HL-60/S4 (cell line): ENCODE data around the gene KCNQ4.

Experiments
- in situ Hi-C: fragments of 300-500 bp; cut with MboI; formaldehyde crosslinking; loops from 2 replicates; pipeline ENCODE4 v1.14.3; 2022; ENCODE audit warnings: low sequenced_read_pairs

KCNQ4 gene

GRCh38 chr1:40794974-40795715, 11.6 kb downstream of the KCNQ4 start:
- in situ Hi-C loops, result no loop called here

- in situ Hi-C loops, result no loop called here
These were observed 12.4 kb downstream of the KCNQ4 start for GRCh38 chr1:40795811-40796586.

- in situ Hi-C loops, result no loop called here
These were observed 13.5 kb downstream of the KCNQ4 start for GRCh38 chr1:40796939-40797667.

DNA sequence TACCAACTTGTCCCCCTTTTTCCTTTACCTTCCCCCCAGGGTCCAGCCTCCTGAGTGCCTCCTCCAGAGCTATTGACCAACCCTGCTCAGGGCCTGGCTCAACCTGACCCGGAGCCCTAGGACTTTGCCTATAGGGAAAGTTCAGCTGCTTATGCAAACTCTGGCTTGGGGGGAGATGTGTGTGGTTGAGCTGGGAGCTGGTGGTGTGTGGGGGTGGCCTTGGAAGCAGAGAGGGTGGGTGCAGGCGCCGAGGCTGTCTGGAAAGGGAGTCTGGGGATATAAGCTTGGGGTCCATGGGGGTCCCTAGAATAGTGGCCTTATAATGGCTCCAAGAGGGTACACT, 14.1 kb downstream of the KCNQ4 start:
- in situ Hi-C loops, result no loop called here

DNA sequence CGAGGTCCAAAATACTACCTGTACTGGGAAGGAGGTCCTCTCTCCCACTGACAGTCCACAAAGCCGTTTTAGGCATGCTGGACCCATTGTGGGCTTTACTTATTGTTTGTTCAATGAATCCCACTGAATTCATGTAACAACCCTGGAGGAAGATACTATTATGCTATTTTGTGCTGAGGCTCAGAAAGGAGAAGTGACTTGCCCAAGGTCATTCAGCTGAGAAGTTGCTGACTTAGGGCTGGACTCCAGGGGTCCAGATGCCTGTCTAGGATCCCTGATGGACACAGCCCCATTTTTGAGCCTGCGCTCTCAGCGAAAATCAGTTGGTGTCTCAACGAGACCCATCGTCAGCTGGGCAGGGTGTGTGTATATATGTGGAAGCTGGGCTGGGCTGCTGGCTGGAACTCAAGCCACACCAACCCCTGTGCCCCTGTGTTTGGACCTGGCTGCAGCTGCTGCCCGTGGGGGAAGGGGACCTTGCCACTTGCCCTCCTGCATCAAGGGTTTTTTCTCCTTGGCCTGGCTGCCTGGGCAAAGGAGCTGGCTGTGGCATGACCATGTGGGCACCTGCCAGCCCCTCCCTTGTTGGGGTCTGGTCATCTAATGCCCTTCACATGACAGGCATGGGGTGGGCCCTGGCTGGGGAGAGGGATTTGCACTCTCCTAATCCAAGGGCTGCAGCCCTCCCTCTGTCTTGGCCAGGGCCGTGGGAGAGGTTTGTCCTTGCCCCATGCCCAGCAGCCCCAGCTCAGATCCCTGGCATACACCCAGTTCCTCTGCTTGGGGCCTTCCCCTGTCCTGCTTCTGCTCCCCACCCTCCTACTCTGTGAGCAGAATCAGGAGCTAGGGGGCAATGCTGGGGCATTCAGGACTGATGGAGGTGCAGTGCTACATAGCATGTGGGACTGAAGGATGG, 15.0 kb downstream of the KCNQ4 start:
- in situ Hi-C loops, result no loop called here

- in situ Hi-C loops, result no loop called here
These were observed 15.8 kb downstream of the KCNQ4 start for GRCh38 chr1:40799351-40799867.

DNA sequence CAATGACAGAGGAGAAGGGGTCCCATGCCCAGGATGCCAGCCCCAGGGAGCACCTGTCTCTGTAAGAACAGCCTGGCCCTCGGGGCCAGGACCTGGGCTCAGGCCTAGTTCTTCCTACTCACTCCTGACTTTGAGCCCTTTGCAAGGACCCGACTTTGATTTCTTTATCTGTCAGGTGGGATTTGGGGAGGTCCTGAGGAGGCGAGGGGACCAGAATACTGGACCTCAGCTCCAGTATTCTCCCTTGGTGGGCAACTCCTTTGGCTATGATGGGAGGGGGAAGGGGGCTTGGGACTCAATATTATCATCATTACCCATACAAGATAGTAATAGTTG, 18.1 kb downstream of the KCNQ4 start:
- in situ Hi-C loops, result no loop called here

DNA sequence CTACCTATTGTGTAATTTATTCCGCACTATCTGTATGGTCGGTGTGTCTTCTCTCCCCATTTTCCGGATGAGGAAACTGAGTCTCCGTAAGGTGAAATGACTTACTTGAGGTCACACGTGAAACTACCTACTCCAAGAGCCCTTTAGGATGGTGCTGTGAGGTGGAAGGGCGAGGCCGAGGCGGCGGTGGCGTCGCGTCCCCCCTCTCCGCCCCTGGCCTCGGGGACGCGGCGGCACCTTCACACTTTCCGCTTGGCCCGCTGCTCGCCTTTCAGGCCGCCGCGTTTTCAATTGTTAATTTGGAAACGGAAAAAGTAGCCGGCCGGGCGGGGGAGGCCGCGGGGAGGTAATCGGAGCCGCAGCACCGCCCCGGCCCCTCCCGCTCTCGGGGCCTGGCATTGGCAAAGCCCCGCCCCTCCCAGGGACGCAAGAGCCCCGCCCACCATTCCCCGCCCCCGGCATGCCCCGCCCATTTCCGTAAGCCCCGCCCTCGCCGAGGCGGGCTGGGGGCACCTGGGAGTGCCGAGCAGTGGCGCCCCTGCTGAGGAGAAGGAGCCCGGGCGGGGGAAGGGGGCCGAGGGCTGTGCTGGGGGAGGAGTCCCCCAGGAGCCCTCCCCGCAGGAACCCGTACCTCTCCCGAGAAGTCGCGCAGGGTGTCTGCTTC, 18.6 kb downstream of the KCNQ4 start:
- in situ Hi-C loops, result no loop called here

DNA sequence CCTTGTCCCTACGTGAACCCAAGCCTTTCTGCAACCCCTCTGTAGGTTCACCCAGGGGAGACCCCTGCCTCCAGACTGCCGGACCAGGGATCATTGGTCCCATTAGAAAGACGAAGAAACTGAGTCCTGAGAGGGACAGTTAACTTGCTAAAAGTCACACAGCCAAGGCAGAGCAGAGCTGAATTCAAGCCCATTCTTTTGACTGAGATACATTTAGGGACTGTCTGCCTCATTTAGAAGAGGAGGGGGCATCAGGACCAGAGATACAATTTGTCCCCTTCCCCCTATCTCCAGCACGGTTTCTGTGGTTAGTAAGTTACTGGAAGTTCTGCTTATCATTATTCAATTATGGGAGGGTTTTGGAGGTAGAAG, 19.1 kb downstream of the KCNQ4 start:
- in situ Hi-C loops, result no loop called here

DNA sequence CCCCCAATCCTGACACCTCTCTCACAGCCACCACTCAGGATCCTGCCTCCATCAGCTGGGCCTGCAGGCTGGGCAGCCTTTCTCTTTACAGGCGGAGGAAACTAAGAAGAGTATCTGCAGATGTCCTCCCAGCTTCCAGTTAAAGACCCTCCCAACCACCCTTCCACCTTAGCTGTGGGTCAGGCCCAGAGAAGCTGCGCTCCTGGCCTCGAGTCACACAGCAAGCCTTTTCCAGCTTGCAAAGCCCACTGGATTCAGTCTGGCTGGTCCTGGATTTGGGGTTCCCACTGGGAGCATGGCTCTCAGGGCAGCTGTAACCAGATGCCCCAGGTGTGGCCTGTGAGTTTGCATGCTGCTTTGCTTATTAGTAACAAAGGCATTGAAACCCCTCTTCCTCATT, 19.9 kb downstream of the KCNQ4 start:
- in situ Hi-C loops, result no loop called here

GRCh38 chr1:40803902-40804301, 20.3 kb downstream of the KCNQ4 start:
- in situ Hi-C loops, result no loop called here

- in situ Hi-C loops, result no loop called here
These were observed 22.7 kb downstream of the KCNQ4 start for GRCh38 chr1:40806240-40806639.

DNA sequence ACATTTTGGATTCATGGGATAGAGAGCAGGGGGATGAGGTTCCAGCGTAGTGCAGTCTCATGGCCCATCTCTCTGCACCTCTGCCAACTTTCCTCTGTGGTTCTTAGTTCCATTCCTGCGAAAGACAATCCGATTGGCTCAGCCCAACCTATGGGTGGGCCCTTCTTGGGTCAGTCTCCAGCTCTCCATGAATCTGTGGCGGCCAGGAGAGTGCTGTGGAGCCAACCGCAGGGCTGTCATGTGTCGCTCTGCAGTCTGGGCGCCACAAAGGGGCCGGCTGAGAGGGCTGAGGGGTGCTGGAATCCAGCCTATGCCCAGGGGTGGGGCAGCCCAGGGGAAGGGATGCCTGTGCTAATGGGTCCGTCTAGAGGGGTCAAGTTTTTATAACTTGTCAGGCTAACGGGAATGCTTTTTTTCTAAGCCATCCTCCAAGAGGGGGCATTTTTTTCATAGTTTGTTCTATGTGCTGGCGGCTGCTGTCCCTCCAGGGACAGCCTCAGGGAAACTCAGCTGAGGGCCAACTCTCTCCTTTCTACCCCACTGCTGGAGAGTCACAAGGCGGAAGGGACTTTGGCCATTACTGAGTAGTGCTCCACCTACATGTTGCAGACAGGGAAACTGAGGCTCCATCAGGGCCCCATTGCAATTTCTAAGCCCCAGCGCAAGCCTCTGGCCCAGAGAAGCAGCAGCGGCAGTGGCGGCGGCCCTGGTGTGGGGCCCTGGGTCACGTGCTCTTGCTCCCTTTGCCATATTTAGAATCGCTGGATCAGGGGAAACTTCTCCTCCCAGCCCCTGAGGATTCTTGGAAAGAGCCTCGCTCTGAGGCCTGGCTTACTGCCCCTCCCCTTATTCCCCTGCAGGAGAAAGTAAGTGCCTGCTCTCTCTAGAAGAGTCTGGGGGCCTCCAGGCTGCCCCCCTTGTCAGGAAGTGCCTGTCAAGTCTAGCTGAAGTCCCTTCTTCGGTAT, 23.4 kb downstream of the KCNQ4 start:
- in situ Hi-C loops, result no loop called here

DNA sequence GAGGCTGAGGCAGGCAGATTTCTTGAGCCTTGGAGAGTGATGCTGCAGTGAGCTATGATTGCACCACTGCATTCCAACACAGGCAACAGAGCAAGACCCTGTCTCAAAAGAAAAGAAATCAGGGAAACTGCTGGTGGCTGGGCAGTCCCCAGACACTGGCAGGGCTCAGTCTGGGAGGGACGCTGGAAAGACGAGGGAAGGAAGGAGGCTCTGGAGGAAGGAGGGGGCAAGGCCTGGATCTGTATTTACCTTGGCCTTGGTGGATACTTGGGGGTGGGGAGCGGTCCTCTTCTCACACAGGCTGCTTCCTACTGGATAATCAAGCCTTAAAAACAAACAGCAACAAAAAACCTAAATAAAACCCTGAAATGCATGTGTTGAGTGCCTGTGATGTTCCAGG, 24.4 kb downstream of the KCNQ4 start:
- in situ Hi-C loops, result no loop called here

- in situ Hi-C loops, result no loop called here
These were observed 24.9 kb downstream of the KCNQ4 start for GRCh38 chr1:40808444-40808843.

- in situ Hi-C loops, result no loop called here
These were observed 25.3 kb downstream of the KCNQ4 start for GRCh38 chr1:40808909-40809308.

DNA sequence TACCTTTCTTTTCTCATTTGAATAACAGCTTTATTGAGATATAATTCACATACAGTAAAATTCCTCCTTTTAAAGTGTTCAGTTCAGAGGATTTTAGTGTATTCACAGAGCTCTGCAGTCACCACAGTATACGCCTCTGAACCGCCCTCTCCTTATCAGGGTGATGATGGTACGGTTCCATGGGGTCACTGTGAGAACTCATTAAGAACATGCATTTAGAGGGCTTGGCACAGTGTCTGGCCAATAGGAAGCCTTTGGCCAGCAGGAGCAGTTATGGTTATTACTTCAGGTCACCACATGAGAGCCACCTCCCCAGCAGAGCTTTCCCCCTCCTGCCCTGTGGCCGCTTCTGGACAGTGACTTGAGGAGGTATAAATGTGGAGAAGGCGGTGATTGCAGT, 27.3 kb downstream of the KCNQ4 start:
- in situ Hi-C loops, result no loop called here

- in situ Hi-C loops, result no loop called here
These were observed 31.8 kb downstream of the KCNQ4 start for GRCh38 chr1:40815420-40815819.

DNA sequence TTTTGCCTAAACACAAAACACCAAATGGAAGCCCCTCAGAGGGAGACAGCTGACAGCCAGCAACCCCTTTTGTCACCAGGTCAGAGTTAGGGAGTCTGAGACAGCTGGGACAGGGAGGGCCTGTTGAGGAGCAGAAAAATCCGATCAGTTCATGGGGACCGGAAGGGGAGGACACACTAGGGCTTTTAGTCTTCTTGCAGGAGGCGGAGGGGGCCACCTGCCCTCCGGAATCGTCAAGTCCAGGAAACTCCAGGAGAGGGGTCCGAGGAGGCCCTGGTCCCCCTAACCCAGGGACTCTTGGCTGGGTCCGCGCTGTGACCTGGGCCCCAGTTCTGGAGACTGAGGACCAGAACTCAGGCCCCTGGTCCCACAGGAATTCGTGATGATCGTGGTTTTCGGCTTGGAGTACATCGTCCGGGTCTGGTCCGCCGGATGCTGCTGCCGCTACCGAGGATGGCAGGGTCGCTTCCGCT, 34.2 kb downstream of the KCNQ4 start:
- in situ Hi-C loops, result no loop called here
